Keratinocyte (primary cell): ENCODE measurements around the gene CYP2R1. TPM values are rescaled to one million over a fixed set of nuclear protein-coding genes. Genes with fewer than 3 reads are reported as not detected.

ENCODE experiments used
- DNase-seq: peaks from one replicate; pipeline ENCODE4 v3.0.0-alpha.2; 2011; ENCODE audit warnings: low read depth, missing footprints, low spot score
- FAIRE-seq: peaks from 2 replicates; lab custom pipeline; 2011; peaks lifted over from hg19 to GRCh38; lab: Jason Lieb, UNC
- H2AFZ ChIP-seq: 2 replicates; pipeline ENCODE4 v1.6.0; 2012; ENCODE audit warnings: low read length, control low read depth, inconsistent platforms; ENCODE audit not compliant: control insufficient read depth
- H3K27ac ChIP-seq: 2 replicates; pipeline ENCODE4 v1.5.1; 2011; ENCODE audit warnings: low read length; ENCODE audit not compliant: control insufficient read depth, insufficient read depth
- H3K27me3 ChIP-seq: 3 replicates; pipeline ENCODE4 v1.6.0; 2011; ENCODE audit warnings: low read length; ENCODE audit not compliant: control insufficient read depth, insufficient read depth; ENCODE audit errors: extremely low read depth
- H3K36me3 ChIP-seq, 2 experiments: 2 replicates in 1 of 2; 3 replicates in 1 of 2; pipeline ENCODE4 v1.5.1; 2011; ENCODE audit warnings: low read length in 2 of 2, mild to moderate bottlenecking in 1 of 2; ENCODE audit not compliant: control insufficient read depth in 2 of 2, insufficient read depth in 2 of 2; ENCODE audit errors: extremely low read depth in 1 of 2
- H3K4me1 ChIP-seq: 3 replicates; pipeline ENCODE4 v1.5.1; 2011; ENCODE audit warnings: low read length; ENCODE audit not compliant: control insufficient read depth, insufficient read depth; ENCODE audit errors: extremely low read depth
- H3K4me2 ChIP-seq: 3 replicates; pipeline ENCODE4 v1.6.0; 2011; ENCODE audit warnings: low read depth, low read length; ENCODE audit not compliant: control insufficient read depth, insufficient read depth; ENCODE audit errors: extremely low read depth
- H3K4me3 ChIP-seq, 3 experiments: fragments of 200-600 bp in 1 of 3; sonication (generic) in 1 of 3; 2 replicates in 2 of 3; 3 replicates in 1 of 3; pipeline ENCODE4 v1.5.1; 2011 to 2016; ENCODE audit warnings: low read length in 3 of 3, mild to moderate bottlenecking in 3 of 3, control low read depth in 2 of 3, inconsistent platforms in 1 of 3, low read depth in 1 of 3, mixed read lengths in 1 of 3, mixed run types in 1 of 3, moderate library complexity in 1 of 3; ENCODE audit not compliant: control insufficient read depth in 2 of 3, insufficient read depth in 2 of 3; ENCODE audit errors: extremely low read depth in 1 of 3
- H3K79me2 ChIP-seq: 2 replicates; pipeline ENCODE4 v1.6.0; 2012; ENCODE audit warnings: low read length; ENCODE audit not compliant: control insufficient read depth, insufficient read depth
- H3K9ac ChIP-seq: 3 replicates; pipeline ENCODE4 v1.6.0; 2011; ENCODE audit warnings: low read length; ENCODE audit not compliant: control insufficient read depth, insufficient read depth; ENCODE audit errors: extremely low read depth
- H3K9me1 ChIP-seq: 3 replicates; pipeline ENCODE4 v1.6.0; 2011; ENCODE audit warnings: low read length; ENCODE audit not compliant: control insufficient read depth, insufficient read depth; ENCODE audit errors: extremely low read depth
- H3K9me3 ChIP-seq: 2 replicates; pipeline ENCODE4 v1.5.1; 2012; ENCODE audit warnings: low read depth, low read length; ENCODE audit not compliant: control insufficient read depth
- H4K20me1 ChIP-seq: 3 replicates; pipeline ENCODE4 v1.6.0; 2011; ENCODE audit warnings: low read length; ENCODE audit not compliant: control insufficient read depth, insufficient read depth; ENCODE audit errors: extremely low read depth
- CTCF ChIP-seq, 3 experiments: IDR thresholded peaks in 1 of 3; conservative IDR thresholded peaks in 1 of 3; optimal IDR thresholded peaks in 1 of 3; 2 replicates in 2 of 3; 3 replicates in 1 of 3; pipeline versions ENCODE3 to v1.5.1; 2011; ENCODE audit warnings: low read length in 3 of 3, mild to moderate bottlenecking in 3 of 3, moderate library complexity in 2 of 3, control low read depth in 1 of 3, inconsistent platforms in 1 of 3; ENCODE audit not compliant: insufficient read depth in 2 of 3; ENCODE audit errors: extremely low read depth in 1 of 3
- EZH2 ChIP-seq: IDR thresholded peaks from one replicate; pipeline ENCODE4 v1.6.1; 2012; ENCODE audit warnings: inconsistent platforms, mild to moderate bottlenecking, low read length, moderate library complexity
- dilution Hi-C: fragments of 300-500 bp; cut with MboI; formaldehyde crosslinking; loops from one replicate; pipeline ENCODE4 v1.7.0; 2020; ENCODE audit warnings: low sequenced_read_pairs; ENCODE audit not compliant: extremely low pct_ligation_motif_present
- polyA minus RNA-seq, 3 experiments: library from RNA; depleted of rRNA, polyadenylated mRNA; stranded (reverse); fragments of >200 nt; gene quantifications; 1 replicate in 1 of 3; 2 replicates in 1 of 3; 3 replicates in 1 of 3; pipeline ENCODE4 v1.2.3, GENCODE V29; 2011
- polyA plus RNA-seq, 5 experiments: library from polyadenylated mRNA; depleted of rRNA in 3 of 5; stranded (reverse) in 3 of 5; stranded (forward) in 1 of 5; unstranded in 1 of 5; fragments of >200 nt; gene quantifications; 1 replicate in 1 of 5; 2 replicates in 3 of 5; 3 replicates in 1 of 5; pipeline versions ENCODE4 v1.2.1 to v1.2.3, GENCODE V29; 2011 to 2012; ENCODE audit warnings: missing spikeins in 2 of 5, low read depth in 1 of 5, low replicate concordance in 1 of 5

CYP2R1 gene, protein sequence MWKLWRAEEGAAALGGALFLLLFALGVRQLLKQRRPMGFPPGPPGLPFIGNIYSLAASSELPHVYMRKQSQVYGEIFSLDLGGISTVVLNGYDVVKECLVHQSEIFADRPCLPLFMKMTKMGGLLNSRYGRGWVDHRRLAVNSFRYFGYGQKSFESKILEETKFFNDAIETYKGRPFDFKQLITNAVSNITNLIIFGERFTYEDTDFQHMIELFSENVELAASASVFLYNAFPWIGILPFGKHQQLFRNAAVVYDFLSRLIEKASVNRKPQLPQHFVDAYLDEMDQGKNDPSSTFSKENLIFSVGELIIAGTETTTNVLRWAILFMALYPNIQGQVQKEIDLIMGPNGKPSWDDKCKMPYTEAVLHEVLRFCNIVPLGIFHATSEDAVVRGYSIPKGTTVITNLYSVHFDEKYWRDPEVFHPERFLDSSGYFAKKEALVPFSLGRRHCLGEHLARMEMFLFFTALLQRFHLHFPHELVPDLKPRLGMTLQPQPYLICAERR
- 6.5 to 15.5 TPM (median 14.4 TPM) in 3 replicates for polyA plus RNA-seq
- polyA plus RNA-seq (2011; ENCODE audit: low read depth) = 8.6 TPM
- 5.7 and 13.2 TPM in 2 replicates for polyA plus RNA-seq (2011; cell fraction: cytosol; rRNA removed)
- 28.1 and 28.5 TPM in 2 replicates for polyA plus RNA-seq (2011; cell fraction: nucleus; rRNA removed)
- 12.6 and 34.1 TPM in 2 replicates for polyA plus RNA-seq (2012; ENCODE audit: low replicate concordance)
- 0.62 to 12.6 TPM (median 7.1 TPM) in 3 replicates for polyA minus RNA-seq
- 3.8 TPM for polyA minus RNA-seq (2011; cell fraction: cytosol; rRNA and poly(A)+ RNA removed)
- polyA minus RNA-seq (2011; cell fraction: nucleus; rRNA and poly(A)+ RNA removed) = 5.0 and 8.5 TPM in 2 replicates

DNA sequence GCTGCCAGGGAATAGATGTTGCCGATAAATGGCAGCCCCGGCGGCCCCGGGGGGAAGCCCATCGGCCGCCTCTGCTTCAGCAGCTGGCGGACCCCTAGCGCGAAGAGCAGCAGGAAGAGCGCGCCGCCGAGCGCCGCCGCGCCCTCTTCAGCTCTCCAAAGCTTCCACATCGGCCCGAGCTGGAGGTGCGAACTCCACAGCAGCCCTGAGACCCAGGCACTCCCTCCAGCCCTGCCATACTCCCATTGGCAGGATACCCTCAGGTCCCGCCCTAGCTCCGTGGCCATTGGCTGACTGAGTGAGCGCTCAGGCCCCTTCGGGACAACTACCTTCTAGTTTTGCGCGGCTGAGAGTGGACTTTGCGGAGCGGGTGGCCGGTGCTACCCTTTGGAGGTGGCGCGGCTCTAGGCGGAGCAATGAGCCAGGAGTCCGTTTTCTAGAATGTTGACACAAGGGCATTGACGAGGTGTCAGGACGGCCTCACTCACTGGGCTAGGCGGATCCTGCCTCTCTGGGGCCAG is at the start of gene CYP2R1:
Gene CYP2R1 (minus strand): TSS at position 196 of the 521 bp plus-strand sequence. CDS start 26 bp downstream, at position 170.
- no peaks in the 10 kb centered on the region for H3K9me1 ChIP-seq
- no peaks in the 10 kb centered on the region for H3K36me3 ChIP-seq
- H4K20me1 ChIP-seq = no peaks in the 10 kb centered on the region
- FAIRE-seq = no peak
- peak within 1 kb of the TSS; percentile 88 for H3K4me2 ChIP-seq
- dilution Hi-C loops = no loop called here
- H3K27ac ChIP-seq = peak within 1 kb of the TSS; percentile 44
- peaks cover 2% of the 10 kb centered on the region for H3K79me2 ChIP-seq
- H3K4me1 ChIP-seq = peaks cover 8% of the 10 kb centered on the region
- TF ChIP-seq CTCF (optimal IDR thresholded peaks at IDR 0.05 in 1 of 3, IDR thresholded peaks at IDR 0.05 in 1 of 3, conservative IDR thresholded peaks at IDR 0.05 in 1 of 3; ENCODE audit: extremely low read depth in 1 of 3, insufficient read depth in 2 of 3, low read length in 3 of 3) (no peak), EZH2 (no peak)
- H3K9ac ChIP-seq = peak within 1 kb of the TSS; percentile 64
- peak within 1 kb of the TSS; percentile 52 to 81 (median 75) for H3K4me3 ChIP-seq
- peak within 1 kb of the TSS; percentile 95 for H2AFZ ChIP-seq
- peaks cover 3% of the 10 kb centered on the region for H3K27me3 ChIP-seq
- peak; percentile 68 for DNase-seq
- no peaks in the 10 kb centered on the region for H3K9me3 ChIP-seq

DNA sequence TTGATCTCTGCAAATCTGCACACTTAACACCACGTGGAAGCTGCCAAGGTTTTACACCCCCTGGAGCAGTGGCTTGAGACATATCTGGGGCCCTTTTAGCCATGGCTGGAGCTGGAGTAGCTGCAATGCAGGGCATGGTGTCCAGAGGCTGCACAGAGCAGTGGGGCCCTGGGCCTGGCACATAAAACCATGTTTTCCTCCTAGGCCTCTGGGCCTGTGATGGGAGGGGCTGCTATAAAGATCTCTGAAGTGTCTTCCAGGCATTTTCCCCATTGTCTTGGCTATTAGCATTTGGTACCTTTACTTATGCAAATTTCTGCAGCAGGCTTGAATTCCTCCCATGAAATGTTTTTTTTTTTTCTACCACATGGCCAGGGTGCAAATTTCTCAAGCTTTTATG is 46.9 kb upstream of the CYP2R1 start:
- H3K9ac ChIP-seq = no peak overlapping the region
- H2AFZ ChIP-seq = no peak overlapping the region
- DNase-seq (no peak), FAIRE-seq (no peak)
- TF ChIP-seq CTCF (optimal IDR thresholded peaks at IDR 0.05 in 1 of 3, IDR thresholded peaks at IDR 0.05 in 1 of 3, conservative IDR thresholded peaks at IDR 0.05 in 1 of 3; ENCODE audit: extremely low read depth in 1 of 3, insufficient read depth in 2 of 3, low read length in 3 of 3) = no peak
- no peak for TF ChIP-seq EZH2
- no peaks in the 10 kb centered on the region for H3K79me2 ChIP-seq
- H3K27ac ChIP-seq = no peak overlapping the region
- H3K9me3 ChIP-seq = no peaks in the 10 kb centered on the region
- H3K4me2 ChIP-seq = no peak overlapping the region
- H3K4me1 ChIP-seq = no peaks in the 10 kb centered on the region
- H3K9me1 ChIP-seq = no peaks in the 10 kb centered on the region
- no peaks in the 10 kb centered on the region for H4K20me1 ChIP-seq
- H3K36me3 ChIP-seq = no peaks in the 10 kb centered on the region
- no peak overlapping the region for H3K4me3 ChIP-seq
- dilution Hi-C loops = no loop called here
- no peaks in the 10 kb centered on the region for H3K27me3 ChIP-seq
